ENCODE measurements around the gene DCBLD2.

Gene DCBLD2

GRCh38 chr3:98823791-98824190 lies 77.7 kb downstream of the DCBLD2 start:
- H3K4me3 ChIP-seq (ENCODE audit: low read depth, low read length), result no peak overlapping the region
- H3K9me3 ChIP-seq (ENCODE audit: control insufficient read depth, insufficient read depth, low read length), result no peaks in the 10 kb centered on the region
- H3K9ac ChIP-seq (ENCODE audit: low read depth, low read length), result no peak overlapping the region
- no peaks in the 10 kb centered on the region for H3K4me1 ChIP-seq (ENCODE audit: control insufficient read depth, insufficient read depth, low read length)
- H3K27me3 ChIP-seq (ENCODE audit: control insufficient read depth, insufficient read depth, low read length), result no peaks in the 10 kb centered on the region
- H3K36me3 ChIP-seq (ENCODE audit: control insufficient read depth, insufficient read depth, low read length), result no peaks in the 10 kb centered on the region

GRCh38 chr3:98821063-98821462 lies 80.4 kb downstream of the DCBLD2 start:
- no peak overlapping the region for H3K4me3 ChIP-seq (ENCODE audit: low read depth, low read length)
- no peaks in the 10 kb centered on the region for H3K36me3 ChIP-seq (ENCODE audit: control insufficient read depth, insufficient read depth, low read length)
- no peaks in the 10 kb centered on the region for H3K4me1 ChIP-seq (ENCODE audit: control insufficient read depth, insufficient read depth, low read length)
- no peak overlapping the region for H3K9ac ChIP-seq (ENCODE audit: low read depth, low read length)
- H3K9me3 ChIP-seq (ENCODE audit: control insufficient read depth, insufficient read depth, low read length), result no peaks in the 10 kb centered on the region
- no peaks in the 10 kb centered on the region for H3K27me3 ChIP-seq (ENCODE audit: control insufficient read depth, insufficient read depth, low read length)

GRCh38 chr3:98817547-98818041 lies 83.9 kb downstream of the DCBLD2 start:
- no peaks in the 10 kb centered on the region for H3K4me1 ChIP-seq (ENCODE audit: control insufficient read depth, insufficient read depth, low read length)
- H3K36me3 ChIP-seq (ENCODE audit: control insufficient read depth, insufficient read depth, low read length), result no peaks in the 10 kb centered on the region
- no peaks in the 10 kb centered on the region for H3K9me3 ChIP-seq (ENCODE audit: control insufficient read depth, insufficient read depth, low read length)
- no peaks in the 10 kb centered on the region for H3K27me3 ChIP-seq (ENCODE audit: control insufficient read depth, insufficient read depth, low read length)
- H3K9ac ChIP-seq (ENCODE audit: low read depth, low read length), result no peak overlapping the region
- H3K4me3 ChIP-seq (ENCODE audit: low read depth, low read length), result no peak overlapping the region

GRCh38 chr3:98814817-98815420 lies 86.6 kb downstream of the DCBLD2 start:
- H3K4me1 ChIP-seq (ENCODE audit: control insufficient read depth, insufficient read depth, low read length), result no peaks in the 10 kb centered on the region
- H3K9me3 ChIP-seq (ENCODE audit: control insufficient read depth, insufficient read depth, low read length), result no peaks in the 10 kb centered on the region
- H3K27me3 ChIP-seq (ENCODE audit: control insufficient read depth, insufficient read depth, low read length), result no peaks in the 10 kb centered on the region
- H3K4me3 ChIP-seq (ENCODE audit: low read depth, low read length), result no peak overlapping the region
- H3K36me3 ChIP-seq (ENCODE audit: control insufficient read depth, insufficient read depth, low read length), result no peaks in the 10 kb centered on the region
- H3K9ac ChIP-seq (ENCODE audit: low read depth, low read length), result no peak overlapping the region

- H3K9me3 ChIP-seq (ENCODE audit: control insufficient read depth, insufficient read depth, low read length), result no peaks in the 10 kb centered on the region
- no peaks in the 10 kb centered on the region for H3K36me3 ChIP-seq (ENCODE audit: control insufficient read depth, insufficient read depth, low read length)
- H3K4me3 ChIP-seq (ENCODE audit: low read depth, low read length), result no peak overlapping the region
- H3K9ac ChIP-seq (ENCODE audit: low read depth, low read length), result no peak overlapping the region
- H3K4me1 ChIP-seq (ENCODE audit: control insufficient read depth, insufficient read depth, low read length), result no peaks in the 10 kb centered on the region
- no peaks in the 10 kb centered on the region for H3K27me3 ChIP-seq (ENCODE audit: control insufficient read depth, insufficient read depth, low read length)
These were observed 88.6 kb downstream of the DCBLD2 start for GRCh38 chr3:98812851-98813374.

GRCh38 chr3:98811048-98811447 lies 90.4 kb downstream of the DCBLD2 start:
- H3K36me3 ChIP-seq (ENCODE audit: control insufficient read depth, insufficient read depth, low read length), result no peaks in the 10 kb centered on the region
- H3K4me1 ChIP-seq (ENCODE audit: control insufficient read depth, insufficient read depth, low read length), result no peaks in the 10 kb centered on the region
- no peak overlapping the region for H3K4me3 ChIP-seq (ENCODE audit: low read depth, low read length)
- no peaks in the 10 kb centered on the region for H3K27me3 ChIP-seq (ENCODE audit: control insufficient read depth, insufficient read depth, low read length)
- no peak overlapping the region for H3K9ac ChIP-seq (ENCODE audit: low read depth, low read length)
- no peaks in the 10 kb centered on the region for H3K9me3 ChIP-seq (ENCODE audit: control insufficient read depth, insufficient read depth, low read length)

- Histone ChIP-seq H3K4me1 (ENCODE audit: control insufficient read depth, insufficient read depth, low read length) (no peaks in the 10 kb centered on the region), H3K4me3 (ENCODE audit: low read depth, low read length) (no peak overlapping the region), H3K27me3 (ENCODE audit: control insufficient read depth, insufficient read depth, low read length) (no peaks in the 10 kb centered on the region), H3K9ac (ENCODE audit: low read depth, low read length) (no peak overlapping the region), H3K9me3 (ENCODE audit: control insufficient read depth, insufficient read depth, low read length) (no peaks in the 10 kb centered on the region), H3K36me3 (ENCODE audit: control insufficient read depth, insufficient read depth, low read length) (no peaks in the 10 kb centered on the region)
These were observed 91.9 kb downstream of the DCBLD2 start for GRCh38 chr3:98809557-98809956.

GRCh38 chr3:98808071-98808470 lies 93.4 kb downstream of the DCBLD2 start:
- Histone ChIP-seq H3K4me3 (ENCODE audit: low read depth, low read length) (no peak overlapping the region), H3K4me1 (ENCODE audit: control insufficient read depth, insufficient read depth, low read length) (no peaks in the 10 kb centered on the region), H3K9ac (ENCODE audit: low read depth, low read length) (no peak overlapping the region), H3K27me3 (ENCODE audit: control insufficient read depth, insufficient read depth, low read length) (no peaks in the 10 kb centered on the region), H3K36me3 (ENCODE audit: control insufficient read depth, insufficient read depth, low read length) (no peaks in the 10 kb centered on the region), H3K9me3 (ENCODE audit: control insufficient read depth, insufficient read depth, low read length) (no peaks in the 10 kb centered on the region)

GRCh38 chr3:98807561-98807960 lies 93.9 kb downstream of the DCBLD2 start:
- no peaks in the 10 kb centered on the region for H3K4me1 ChIP-seq (ENCODE audit: control insufficient read depth, insufficient read depth, low read length)
- no peak overlapping the region for H3K4me3 ChIP-seq (ENCODE audit: low read depth, low read length)
- H3K9ac ChIP-seq (ENCODE audit: low read depth, low read length), result no peak overlapping the region
- H3K9me3 ChIP-seq (ENCODE audit: control insufficient read depth, insufficient read depth, low read length), result no peaks in the 10 kb centered on the region
- H3K36me3 ChIP-seq (ENCODE audit: control insufficient read depth, insufficient read depth, low read length), result no peaks in the 10 kb centered on the region
- H3K27me3 ChIP-seq (ENCODE audit: control insufficient read depth, insufficient read depth, low read length), result no peaks in the 10 kb centered on the region

- Histone ChIP-seq H3K27me3 (ENCODE audit: control insufficient read depth, insufficient read depth, low read length) (no peaks in the 10 kb centered on the region), H3K4me3 (ENCODE audit: low read depth, low read length) (no peak overlapping the region), H3K4me1 (ENCODE audit: control insufficient read depth, insufficient read depth, low read length) (no peaks in the 10 kb centered on the region), H3K9ac (ENCODE audit: low read depth, low read length) (no peak overlapping the region), H3K9me3 (ENCODE audit: control insufficient read depth, insufficient read depth, low read length) (no peaks in the 10 kb centered on the region), H3K36me3 (ENCODE audit: control insufficient read depth, insufficient read depth, low read length) (no peaks in the 10 kb centered on the region)
These were observed 94.5 kb downstream of the DCBLD2 start for GRCh38 chr3:98807011-98807410.

GRCh38 chr3:98806521-98806920 lies 95.0 kb downstream of the DCBLD2 start:
- Histone ChIP-seq H3K4me3 (ENCODE audit: low read depth, low read length) (no peak overlapping the region), H3K9me3 (ENCODE audit: control insufficient read depth, insufficient read depth, low read length) (no peaks in the 10 kb centered on the region), H3K4me1 (ENCODE audit: control insufficient read depth, insufficient read depth, low read length) (no peaks in the 10 kb centered on the region), H3K9ac (ENCODE audit: low read depth, low read length) (no peak overlapping the region), H3K27me3 (ENCODE audit: control insufficient read depth, insufficient read depth, low read length) (no peaks in the 10 kb centered on the region), H3K36me3 (ENCODE audit: control insufficient read depth, insufficient read depth, low read length) (no peaks in the 10 kb centered on the region)

- Histone ChIP-seq H3K9ac (ENCODE audit: low read depth, low read length) (no peak overlapping the region), H3K4me3 (ENCODE audit: low read depth, low read length) (no peak overlapping the region), H3K36me3 (ENCODE audit: control insufficient read depth, insufficient read depth, low read length) (no peaks in the 10 kb centered on the region), H3K4me1 (ENCODE audit: control insufficient read depth, insufficient read depth, low read length) (no peaks in the 10 kb centered on the region), H3K9me3 (ENCODE audit: control insufficient read depth, insufficient read depth, low read length) (no peaks in the 10 kb centered on the region), H3K27me3 (ENCODE audit: control insufficient read depth, insufficient read depth, low read length) (no peaks in the 10 kb centered on the region)
These were observed 95.9 kb downstream of the DCBLD2 start for GRCh38 chr3:98805571-98805970.
